Panc1 (cell line): ENCODE data around the gene PAIP1. TPM values are rescaled to one million over a fixed set of nuclear protein-coding genes. Genes with fewer than 3 reads are reported as not detected.

Source experiments
- total RNA-seq: library from RNA; stranded (reverse); gene quantifications from one replicate; pipeline ENCODE4 v1.2.1, GENCODE V29; 2021; ENCODE audit not compliant: unreplicated experiment

The PAIP1 gene
- total RNA-seq, 1 experiment from 2014 or later, result 127 TPM

Other genes starting within 250 kb of the PAIP1 start
- gene HMGCS1, start 243.7 kb downstream of the PAIP1 start, total RNA-seq, result 66.1 TPM
- 5.8 TPM for gene CCL28, start 144.7 kb downstream of the PAIP1 start, total RNA-seq
- gene TMEM267, start 73.2 kb downstream of the PAIP1 start, total RNA-seq, result 22.0 TPM
- gene C5orf34, start 41.9 kb downstream of the PAIP1 start, total RNA-seq, result 6.3 TPM
- gene NNT, start 46.1 kb upstream of the PAIP1 start, total RNA-seq, result 78.7 TPM